Common myeloid progenitor, CD34-positive (primary cell): ENCODE results near the gene ZMAT3.
A peak's percentile ranks its signal among the peaks of the same experiment; 100 is the strongest.

Source experiments
- CTCF ChIA-PET: fragments of 350-600 bp; sonication (Branson Sonifier 250); formaldehyde crosslinking; loops from one replicate; lab custom pipeline; 2021; ENCODE audit warnings: antibody characterized with exemption; lab: Charles Lee
- POLR2A ChIA-PET: fragments of 350-600 bp; sonication (Branson Sonifier 250); formaldehyde crosslinking; loops from one replicate; lab custom pipeline; 2021; ENCODE audit warnings: antibody characterized with exemption; lab: Charles Lee
- DNase-seq, 3 donors: peaks; one replicate each; pipeline versions ENCODE4 v3.0.0 to v3.0.0-alpha.2; 2013
- H3K27ac ChIP-seq, 2 experiments: 1 replicate in 1 of 2; 2 replicates in 1 of 2; pipeline ENCODE4 v1.7.0; 2013; ENCODE audit warnings: inconsistent platforms in 2 of 2, low read length in 2 of 2, mild to moderate bottlenecking in 2 of 2, low read depth in 1 of 2, moderate library complexity in 1 of 2; ENCODE audit not compliant: severe bottlenecking in 2 of 2, insufficient read depth in 1 of 2, poor library complexity in 1 of 2
- H3K27me3 ChIP-seq, 5 experiments: replicated peaks in 2 of 5; 1 replicate in 3 of 5; 2 replicates in 2 of 5; pipeline versions ENCODE4 v1.6.1 to v1.7.0; 2013; ENCODE audit warnings: low read length in 4 of 5, mild to moderate bottlenecking in 2 of 5, moderate library complexity in 2 of 5, inconsistent platforms in 1 of 5; ENCODE audit not compliant: insufficient read depth in 5 of 5, control insufficient read depth in 4 of 5
- H3K36me3 ChIP-seq, 4 experiments: 1 replicate in 2 of 4; 2 replicates in 2 of 4; pipeline versions ENCODE4 v1.6.1 to v1.7.0; 2013; ENCODE audit warnings: low read length in 3 of 4, control low read depth in 1 of 4, mild to moderate bottlenecking in 1 of 4; ENCODE audit not compliant: control insufficient read depth in 4 of 4, insufficient read depth in 4 of 4
- H3K4me1 ChIP-seq, 4 experiments: 1 replicate in 3 of 4; 2 replicates in 1 of 4; pipeline versions ENCODE4 v1.6.1 to v1.7.1; 2013; ENCODE audit warnings: low read length in 3 of 4, mild to moderate bottlenecking in 3 of 4, control low read depth in 1 of 4, inconsistent platforms in 1 of 4, moderate library complexity in 1 of 4; ENCODE audit not compliant: control insufficient read depth in 4 of 4, insufficient read depth in 4 of 4; ENCODE audit errors: control extremely low read depth in 1 of 4
- H3K4me3 ChIP-seq, 7 experiments: 1 replicate in 4 of 7; 2 replicates in 3 of 7; pipeline versions ENCODE4 v1.5.1 to v1.7.0; 2013; ENCODE audit warnings: mild to moderate bottlenecking in 7 of 7, low read length in 6 of 7, moderate library complexity in 6 of 7, inconsistent platforms in 2 of 7, low read depth in 2 of 7, control low read depth in 1 of 7; ENCODE audit not compliant: insufficient read depth in 4 of 7, control insufficient read depth in 1 of 7; ENCODE audit errors: extremely low read depth in 1 of 7
- H3K9me3 ChIP-seq, 5 experiments: 1 replicate in 4 of 5; 2 replicates in 1 of 5; pipeline versions ENCODE4 v1.6.1 to v1.7.1; 2013; ENCODE audit warnings: low read length in 4 of 5, mild to moderate bottlenecking in 2 of 5, inconsistent platforms in 1 of 5, low read depth in 1 of 5, moderate library complexity in 1 of 5; ENCODE audit not compliant: control insufficient read depth in 4 of 5, insufficient read depth in 2 of 5; ENCODE audit errors: control extremely low read depth in 1 of 5
- WGBS: methylation state at CpG from one replicate; pipeline ENCODE4 v1.1.5; 2013; ENCODE audit not compliant: insufficient coverage; 5-methylcytosine and 5-hydroxymethylcytosine counted together

ZMAT3 gene

GRCh38 chr3:179105881-179106280 lies 34.3 kb upstream of the ZMAT3 start:
- POLR2A ChIA-PET: interaction anchor here (0.9 kb wide), 1 partner anchor 205 kb away, joined by 4 read pairs; no protein-coding TSS in a partner anchor
- Histone ChIP-seq H3K4me3 (no peak overlapping the region), H3K27me3 (peaks cover 0 to 2% (median 0%) of the 10 kb centered on the region in 5 experiments), H3K9me3 (peaks cover 0 to 4% (median 2%) of the 10 kb centered on the region in 5 experiments), H3K36me3 (no peaks in the 10 kb centered on the region), H3K4me1 (no peaks in the 10 kb centered on the region), H3K27ac (no peak overlapping the region)
- DNase-seq: no peak
- WGBS: no CpG with 5 or more reads among the region's 1 CpG
- CTCF ChIA-PET: interaction anchor here (0.5 to 9.4 kb wide), 11 partner anchors 10 to 215 kb away, joined by 3 to 54 read pairs (median 4); partner anchors contain the start of gene ZMAT3

DNA sequence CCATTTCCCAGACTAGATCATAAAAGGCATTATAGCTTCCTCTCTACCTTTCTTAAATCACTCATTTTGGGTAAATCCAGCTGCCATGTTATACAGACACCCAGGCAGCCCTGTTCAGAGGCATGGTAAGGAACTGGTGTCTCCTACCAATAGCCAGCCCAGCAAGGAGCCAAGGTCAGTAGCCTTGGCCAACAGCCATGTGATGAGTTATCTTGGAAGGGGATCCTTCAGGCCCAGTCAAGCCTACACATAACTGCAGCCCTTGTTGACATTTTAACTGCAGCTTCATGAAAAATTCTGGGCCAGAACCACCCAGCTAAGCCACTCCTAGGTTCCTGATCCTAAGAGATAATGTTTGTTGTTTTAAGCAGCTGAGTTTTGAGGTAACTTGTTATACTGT lies 29.0 kb upstream of the ZMAT3 start:
- POLR2A ChIA-PET: no interaction called here
- CTCF ChIA-PET: interaction anchor here (0.8 to 1.6 kb wide), 4 partner anchors 13 to 165 kb away, joined by 3 to 4 read pairs (median 3); no protein-coding TSS in a partner anchor
- H3K27ac ChIP-seq: no peak overlapping the region
- no peaks in the 10 kb centered on the region for H3K36me3 ChIP-seq
- H3K27me3 ChIP-seq: no peaks in the 10 kb centered on the region
- DNase-seq: no peak
- H3K4me3 ChIP-seq: no peak overlapping the region
- no peaks in the 10 kb centered on the region for H3K9me3 ChIP-seq
- no peaks in the 10 kb centered on the region for H3K4me1 ChIP-seq

DNA sequence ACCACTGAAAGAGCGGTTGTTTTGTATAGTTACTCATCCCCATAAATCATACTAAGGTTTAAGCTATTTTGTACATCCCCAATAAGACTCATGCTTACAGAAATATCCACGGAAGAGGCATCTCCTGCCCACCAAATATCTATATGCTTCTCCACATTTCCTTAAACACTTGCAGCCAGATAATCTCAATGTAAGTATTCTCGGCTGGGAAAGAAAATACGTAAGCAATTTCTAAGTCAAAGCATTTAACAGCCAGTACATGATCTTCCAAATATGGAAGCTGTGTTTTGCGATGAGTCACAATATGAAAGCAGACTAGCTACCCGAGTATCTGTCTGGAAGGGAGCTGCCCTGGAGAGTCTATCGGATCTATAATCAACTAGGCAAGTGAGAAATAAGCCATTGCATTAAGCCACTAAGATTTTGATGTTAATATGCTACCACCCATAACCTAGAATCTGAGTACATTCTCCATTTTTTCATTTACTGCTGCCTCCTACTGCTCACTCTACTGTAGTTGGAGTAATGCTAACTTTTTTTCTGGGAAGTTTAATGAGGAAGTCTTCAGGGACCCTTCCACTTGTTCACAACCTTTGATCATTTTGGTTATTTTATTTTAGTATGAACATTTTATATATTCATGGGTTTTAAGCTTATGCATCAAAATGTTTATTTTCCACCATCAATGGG lies 26.9 kb upstream of the ZMAT3 start:
- H3K27ac ChIP-seq: no peak overlapping the region
- WGBS: 100% methylated on average over 2 of the region's 7 CpGs
- no peaks in the 10 kb centered on the region for H3K4me1 ChIP-seq
- no peaks in the 10 kb centered on the region for H3K9me3 ChIP-seq
- no peak overlapping the region for H3K4me3 ChIP-seq
- H3K27me3 ChIP-seq: no peaks in the 10 kb centered on the region
- DNase-seq: peak in 1 of 3 donors; percentile 10
- no peaks in the 10 kb centered on the region for H3K36me3 ChIP-seq
- ChIA-PET CTCF (interaction anchor here (0.8 to 3.1 kb wide), 11 partner anchors 9 to 223 kb away, joined by 3 to 8 read pairs (median 4); no protein-coding TSS in a partner anchor), POLR2A (no interaction called here)

DNA sequence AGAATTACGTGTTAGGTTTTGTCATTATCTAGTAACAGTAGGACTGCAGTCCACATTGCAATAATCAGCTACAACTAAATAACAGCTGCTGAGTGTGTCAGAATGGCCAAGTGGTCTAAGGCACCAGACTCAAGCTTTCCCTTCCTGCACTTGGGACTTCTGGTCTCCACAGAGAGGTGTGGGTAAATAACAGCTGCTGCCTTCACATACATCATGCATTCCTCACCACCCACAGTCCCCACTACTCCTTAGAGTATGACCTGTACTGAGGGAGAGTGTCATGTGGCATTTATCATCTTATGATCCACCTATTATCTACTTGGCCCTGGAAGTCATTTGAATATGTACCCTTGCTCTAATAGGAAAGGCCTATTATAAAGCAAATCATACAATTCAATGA lies 22.2 kb upstream of the ZMAT3 start:
- POLR2A ChIA-PET: no interaction called here
- CTCF ChIA-PET: interaction anchor here (1.1 to 2.1 kb wide), 3 partner anchors 11 to 78 kb away, joined by 3 to 11 read pairs (median 3); no protein-coding TSS in a partner anchor
- no peak overlapping the region for H3K27ac ChIP-seq
- no peaks in the 10 kb centered on the region for H3K9me3 ChIP-seq
- no CpG with 5 or more reads among the region's 1 CpG for WGBS
- no peaks in the 10 kb centered on the region for H3K36me3 ChIP-seq
- H3K4me3 ChIP-seq: no peak overlapping the region
- DNase-seq: no peak
- no peaks in the 10 kb centered on the region for H3K27me3 ChIP-seq
- H3K4me1 ChIP-seq: peaks cover 0 to 6% (median 0%) of the 10 kb centered on the region in 4 experiments

- POLR2A ChIA-PET: interaction anchor here (0.7 kb wide), 1 partner anchor 16 kb away, joined by 3 read pairs; no protein-coding TSS in a partner anchor
- H3K9me3 ChIP-seq: no peaks in the 10 kb centered on the region
- H3K27me3 ChIP-seq: no peaks in the 10 kb centered on the region
- peak overlapping the region in 1 of 7 experiments; percentile 21 for H3K4me3 ChIP-seq
- peak in 1 of 3 donors; percentile 33 for DNase-seq
- CTCF ChIA-PET: no interaction called here
- H3K36me3 ChIP-seq: no peaks in the 10 kb centered on the region
- H3K27ac ChIP-seq: no peak overlapping the region
- H3K4me1 ChIP-seq: peaks cover 0 to 6% (median 0%) of the 10 kb centered on the region in 4 experiments
Measured at GRCh38 chr3:179091113-179091512, 19.5 kb upstream of the ZMAT3 start.

GRCh38 chr3:179088306-179088705 lies 16.7 kb upstream of the ZMAT3 start:
- no peak for DNase-seq
- Histone ChIP-seq H3K27ac (no peak overlapping the region), H3K4me1 (peaks cover 0 to 6% (median 0%) of the 10 kb centered on the region in 4 experiments), H3K9me3 (no peaks in the 10 kb centered on the region), H3K4me3 (no peak overlapping the region), H3K36me3 (no peaks in the 10 kb centered on the region), H3K27me3 (no peaks in the 10 kb centered on the region)
- 92% methylated on average over 2 of the region's 2 CpGs for WGBS
- CTCF ChIA-PET: interaction anchor here (0.8 to 0.9 kb wide), 2 partner anchors 10 to 262 kb away, joined by 4 read pairs; no protein-coding TSS in a partner anchor
- POLR2A ChIA-PET: no interaction called here

DNA sequence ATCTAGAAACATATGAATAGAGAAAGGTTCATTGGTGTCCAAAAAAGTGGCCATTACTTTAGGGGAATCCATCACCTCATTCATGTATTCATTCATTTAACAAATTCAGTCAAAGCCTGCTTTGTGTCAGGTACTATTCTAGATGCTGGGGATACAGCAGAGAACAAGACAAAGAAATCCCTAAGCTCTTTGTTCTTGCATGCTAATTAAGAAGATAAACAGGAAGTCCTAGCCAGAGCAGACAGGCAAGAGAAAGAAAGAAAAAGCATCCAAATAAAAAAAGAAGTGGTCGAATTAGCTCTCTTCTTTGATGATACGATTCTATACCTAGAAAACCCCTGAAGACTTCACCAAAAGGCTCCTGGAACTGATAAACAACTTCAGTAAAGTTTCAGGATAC lies 12.4 kb upstream of the ZMAT3 start:
- no peaks in the 10 kb centered on the region for H3K27me3 ChIP-seq
- no peak overlapping the region for H3K27ac ChIP-seq
- ChIA-PET POLR2A (no interaction called here), CTCF (interaction anchor here (1.2 to 3.1 kb wide), 7 partner anchors 10 to 235 kb away, joined by 3 to 13 read pairs (median 5); no protein-coding TSS in a partner anchor)
- no peaks in the 10 kb centered on the region for H3K9me3 ChIP-seq
- no peaks in the 10 kb centered on the region for H3K36me3 ChIP-seq
- no peak for DNase-seq
- WGBS: no CpG with 5 or more reads among the region's 2 CpGs
- no peaks in the 10 kb centered on the region for H3K4me1 ChIP-seq
- no peak overlapping the region for H3K4me3 ChIP-seq
